Measurements from ENCODE around the gene ATP5IF1. TPM values are rescaled to one million over a fixed set of nuclear protein-coding genes. Genes with fewer than 3 reads are reported as not detected.

ATP5IF1 gene
- total RNA-seq, 1 donor, result 48.2 TPM

DNA sequence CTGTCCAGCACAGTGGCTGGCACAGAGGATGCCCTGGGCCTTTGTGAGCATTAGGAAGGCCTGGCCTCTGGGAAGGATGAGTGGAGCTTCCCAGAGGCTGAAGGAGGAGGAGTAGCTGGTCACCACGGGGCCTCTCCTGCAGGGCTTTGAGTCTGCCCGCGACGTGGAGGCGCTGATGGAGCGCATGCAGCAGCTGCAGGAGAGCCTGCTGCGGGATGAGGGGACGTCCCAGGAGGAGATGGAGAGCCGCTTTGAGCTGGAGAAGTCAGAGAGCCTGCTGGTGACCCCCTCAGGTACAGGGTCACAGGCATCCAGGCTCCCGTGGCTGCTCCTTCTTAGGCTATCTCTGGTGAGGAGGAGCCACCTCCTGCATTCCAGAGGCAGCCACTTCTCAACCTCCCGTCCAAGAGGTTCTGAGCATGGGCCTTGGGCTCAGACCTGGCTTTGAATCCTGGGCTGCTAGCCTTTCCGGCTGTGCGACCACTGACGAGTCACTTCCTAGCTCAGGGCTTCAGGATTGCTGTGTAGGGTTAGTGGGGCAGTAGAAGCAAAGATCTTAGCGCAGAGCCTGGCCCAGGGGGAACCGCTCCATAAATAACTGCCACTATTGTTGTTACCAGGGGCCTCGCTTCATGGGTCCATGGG lies 37.4 kb downstream of the ATP5IF1 start:
- H3K27me3 ChIP-seq (ENCODE audit: insufficient read depth, low read length), result no peaks in the 10 kb centered on the region
- no peak overlapping the region for H3K4me3 ChIP-seq (ENCODE audit: low read length)
- H3K9me3 ChIP-seq (ENCODE audit: low read depth, low read length), result no peaks in the 10 kb centered on the region
- H3K4me1 ChIP-seq (ENCODE audit: insufficient read depth, low read length), result no peaks in the 10 kb centered on the region

DNA sequence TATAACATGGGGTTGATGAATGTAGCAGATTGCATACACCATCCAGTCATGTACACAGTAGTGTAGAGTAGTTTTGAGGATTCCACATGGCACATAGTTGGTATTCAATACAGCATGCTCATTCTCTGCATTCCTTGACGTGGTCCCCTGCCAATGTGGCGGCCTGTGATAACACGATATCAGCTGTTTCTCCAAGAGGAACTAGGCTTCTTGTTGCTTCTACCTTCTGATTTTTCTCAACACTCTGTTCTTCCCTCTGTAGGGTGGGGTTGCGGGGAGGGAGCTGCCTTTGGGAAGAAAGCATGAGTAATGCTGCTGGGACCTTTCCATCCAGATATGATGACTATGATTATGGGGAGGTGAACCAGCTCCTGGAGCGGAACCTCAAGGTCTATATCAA lies 42.8 kb downstream of the ATP5IF1 start:
- H3K9me3 ChIP-seq (ENCODE audit: low read depth, low read length), result no peaks in the 10 kb centered on the region
- H3K4me3 ChIP-seq (ENCODE audit: low read length), result no peak overlapping the region
- peaks cover 11% of the 10 kb centered on the region for H3K4me1 ChIP-seq (ENCODE audit: insufficient read depth, low read length)

DNA sequence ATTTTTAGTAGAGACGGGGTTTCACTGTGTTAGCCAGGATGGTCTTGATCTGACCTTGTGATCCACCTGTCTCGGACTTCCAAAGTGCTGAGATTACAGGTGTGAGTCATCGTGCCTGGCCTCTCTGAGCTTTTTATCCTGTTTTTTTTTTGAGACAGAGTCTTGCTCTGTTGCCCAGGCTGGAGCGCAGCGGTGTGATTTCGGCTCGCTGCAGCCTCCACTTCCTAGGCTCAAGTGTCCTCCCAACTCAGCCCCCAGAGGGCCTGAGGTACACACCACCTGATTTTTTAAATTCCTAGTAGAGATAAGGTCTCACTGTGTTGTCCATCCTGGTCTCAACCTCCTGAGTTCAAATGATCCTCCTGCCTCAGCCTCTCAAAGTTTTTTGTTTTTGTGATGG lies 43.8 kb downstream of the ATP5IF1 start:
- H3K9me3 ChIP-seq (ENCODE audit: low read depth, low read length), result no peaks in the 10 kb centered on the region
- peaks cover 11% of the 10 kb centered on the region for H3K4me1 ChIP-seq (ENCODE audit: insufficient read depth, low read length)
- no peaks in the 10 kb centered on the region for H3K27me3 ChIP-seq (ENCODE audit: insufficient read depth, low read length)
- H3K4me3 ChIP-seq (ENCODE audit: low read length), result no peak overlapping the region

More for the DNA sequence above, 42.8 kb downstream of the ATP5IF1 start:
- H3K27me3 ChIP-seq (ENCODE audit: insufficient read depth, low read length), result no peaks in the 10 kb centered on the region

DNA sequence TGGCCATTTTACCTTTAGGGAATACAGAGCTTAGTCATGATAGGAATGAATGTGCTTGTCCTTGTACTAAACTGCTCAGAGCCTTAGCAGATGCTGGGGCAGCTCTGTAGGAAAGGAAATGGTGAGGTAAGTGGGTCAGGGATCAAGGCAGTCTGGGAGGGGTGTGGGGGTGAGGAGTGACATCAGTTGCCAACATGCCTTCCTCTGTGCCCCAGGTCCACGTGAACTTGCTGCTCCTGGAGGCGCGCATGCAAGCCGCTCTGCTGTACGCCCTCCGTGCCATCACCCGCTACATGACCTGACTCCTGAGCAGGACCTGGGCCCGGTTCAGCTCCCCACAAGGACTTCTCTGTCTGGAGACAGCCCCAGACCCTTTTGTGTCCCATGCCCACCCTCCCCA lies 44.6 kb downstream of the ATP5IF1 start:
- Histone ChIP-seq H3K27me3 (ENCODE audit: insufficient read depth, low read length) (no peaks in the 10 kb centered on the region), H3K4me3 (ENCODE audit: low read length) (no peak overlapping the region), H3K4me1 (ENCODE audit: insufficient read depth, low read length) (peaks cover 11% of the 10 kb centered on the region), H3K9me3 (ENCODE audit: low read depth, low read length) (no peaks in the 10 kb centered on the region)

DNA sequence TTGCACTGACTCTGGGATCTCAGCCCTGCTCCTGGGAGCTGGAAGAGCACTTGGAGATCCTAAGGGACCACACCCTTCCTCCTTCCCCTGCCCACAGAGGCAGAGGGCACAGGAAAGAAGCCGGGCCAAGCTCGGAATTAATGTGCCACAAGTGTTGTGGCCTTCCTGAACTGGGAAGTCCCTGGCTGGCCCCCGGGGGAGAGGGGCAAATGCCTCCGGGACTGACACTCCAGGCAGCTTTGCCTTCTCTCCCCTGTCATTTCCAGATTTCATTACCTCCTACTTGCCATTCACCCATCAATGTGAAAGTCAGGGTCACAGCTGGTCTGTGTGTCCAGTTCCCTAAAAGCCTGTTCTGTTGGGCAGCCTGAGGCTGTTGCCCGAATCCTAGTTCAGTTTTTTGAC lies 45.1 kb downstream of the ATP5IF1 start:
- Histone ChIP-seq H3K4me1 (ENCODE audit: insufficient read depth, low read length) (peaks cover 11% of the 10 kb centered on the region), H3K9me3 (ENCODE audit: low read depth, low read length) (no peaks in the 10 kb centered on the region), H3K4me3 (ENCODE audit: low read length) (no peak overlapping the region), H3K27me3 (ENCODE audit: insufficient read depth, low read length) (no peaks in the 10 kb centered on the region)

DNA sequence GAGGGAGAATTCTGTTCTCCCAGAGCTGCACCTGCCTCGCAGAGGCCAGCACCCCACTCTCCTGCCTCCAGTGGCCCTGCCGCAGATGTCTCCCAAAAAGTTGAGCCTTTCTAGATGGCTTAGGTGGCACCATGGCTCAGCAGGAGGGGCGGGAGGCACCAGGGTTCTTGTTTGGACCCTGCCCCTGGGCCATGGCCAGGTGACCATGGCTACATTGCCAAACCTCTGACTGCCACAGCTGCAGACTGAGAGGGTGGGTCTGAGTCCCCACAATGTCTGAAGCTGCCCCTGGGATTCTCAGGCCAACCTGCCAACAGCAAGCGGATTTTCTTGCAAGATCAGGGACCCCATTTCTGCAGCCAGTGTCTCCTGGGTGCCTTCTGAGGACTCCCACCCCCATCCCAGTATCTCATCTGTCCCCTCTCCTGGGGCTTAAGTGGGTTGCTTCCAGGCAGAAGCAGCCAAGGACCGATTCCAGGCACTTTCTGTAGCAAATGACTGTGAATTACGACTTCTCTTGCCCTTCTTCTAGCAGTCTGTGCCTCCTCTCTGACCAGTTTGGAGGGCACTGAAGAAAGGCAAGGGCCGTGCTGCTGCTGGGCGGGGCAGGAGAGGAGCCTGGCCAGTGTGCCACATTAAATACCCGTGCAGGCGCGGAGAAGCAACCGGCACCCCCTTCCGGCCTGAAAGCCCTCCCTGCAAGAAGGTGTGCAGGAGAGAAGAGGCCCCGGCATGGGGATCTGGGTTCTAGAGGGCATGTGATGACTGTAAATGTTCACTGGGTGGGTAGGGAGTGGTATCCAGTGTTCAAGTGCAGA lies 45.9 kb downstream of the ATP5IF1 start:
- no peak overlapping the region for H3K4me3 ChIP-seq (ENCODE audit: low read length)
- no peaks in the 10 kb centered on the region for H3K27me3 ChIP-seq (ENCODE audit: insufficient read depth, low read length)
- H3K9me3 ChIP-seq (ENCODE audit: low read depth, low read length), result no peaks in the 10 kb centered on the region
- H3K4me1 ChIP-seq (ENCODE audit: insufficient read depth, low read length), result peaks cover 11% of the 10 kb centered on the region

DNA sequence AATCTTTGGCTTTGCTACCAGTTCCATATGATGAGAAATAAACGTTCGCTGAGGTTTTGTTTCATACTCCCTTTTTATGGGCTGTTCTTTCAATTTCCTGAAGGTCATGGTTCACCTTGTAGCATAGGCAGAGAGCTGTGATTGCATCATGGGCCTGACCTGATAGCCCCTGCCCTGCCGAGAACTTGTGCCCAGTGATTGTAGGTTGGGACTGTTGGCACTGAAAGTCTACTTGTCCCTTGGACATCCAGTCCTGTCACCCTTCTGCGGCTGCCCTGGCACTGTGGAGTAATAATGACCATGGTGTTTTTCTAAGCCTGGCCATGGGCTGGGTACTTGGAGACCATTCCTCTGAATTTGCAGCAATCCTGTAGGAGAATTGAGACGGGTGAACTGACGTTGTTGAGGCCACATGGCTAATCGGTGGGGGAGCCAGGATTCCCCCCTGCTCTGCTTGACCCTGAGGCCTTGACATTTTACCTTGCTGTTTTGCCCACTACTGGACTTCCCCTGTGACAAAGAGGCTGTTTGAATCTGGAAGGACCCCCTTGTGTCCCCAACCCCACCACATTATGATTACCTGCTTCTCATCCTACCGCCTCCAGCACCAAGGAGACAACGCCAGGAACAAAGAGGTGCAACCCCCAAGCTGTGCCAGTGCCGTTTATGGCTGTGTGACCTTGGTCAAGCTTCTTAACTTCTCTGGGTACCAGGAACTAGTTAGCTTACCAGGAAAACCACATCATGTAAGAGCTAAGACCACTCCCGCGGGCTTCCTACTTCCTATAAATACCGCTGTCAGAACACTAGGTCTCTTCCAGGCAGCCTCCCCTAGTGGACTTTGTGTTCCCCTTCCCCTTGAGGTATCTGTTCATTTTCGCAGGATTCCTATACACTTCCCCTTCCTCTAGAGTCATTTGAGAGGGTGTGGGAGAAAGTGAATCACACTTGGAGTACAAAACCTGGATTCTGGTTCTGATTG lies 46.8 kb downstream of the ATP5IF1 start:
- no peaks in the 10 kb centered on the region for H3K27me3 ChIP-seq (ENCODE audit: insufficient read depth, low read length)
- H3K4me3 ChIP-seq (ENCODE audit: low read length), result no peak overlapping the region
- peaks cover 11% of the 10 kb centered on the region for H3K4me1 ChIP-seq (ENCODE audit: insufficient read depth, low read length)
- H3K9me3 ChIP-seq (ENCODE audit: low read depth, low read length), result no peaks in the 10 kb centered on the region

DNA sequence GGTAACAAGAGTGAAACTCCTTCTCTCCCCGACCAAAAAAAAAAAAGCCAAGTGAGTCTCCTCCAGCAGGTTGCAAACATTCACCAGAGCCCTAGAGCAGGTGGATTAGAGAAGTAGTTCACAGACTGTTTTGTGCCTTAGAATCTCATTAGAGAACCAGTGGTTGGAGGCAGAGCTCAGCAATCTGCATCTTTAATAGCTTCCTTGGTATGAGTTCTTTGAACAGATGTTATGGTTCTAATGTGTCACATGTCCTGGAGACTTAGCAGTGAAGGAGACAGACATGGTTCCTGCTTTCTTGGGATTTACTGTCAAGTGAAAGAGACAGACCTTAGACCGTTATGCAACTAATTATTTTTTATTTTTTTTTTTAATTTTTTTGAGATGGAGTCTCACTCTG lies 50.2 kb downstream of the ATP5IF1 start:
- Histone ChIP-seq H3K4me1 (ENCODE audit: insufficient read depth, low read length) (peaks cover 11% of the 10 kb centered on the region), H3K4me3 (ENCODE audit: low read length) (no peak overlapping the region), H3K27me3 (ENCODE audit: insufficient read depth, low read length) (no peaks in the 10 kb centered on the region), H3K9me3 (ENCODE audit: low read depth, low read length) (no peaks in the 10 kb centered on the region)

Other genes starting within 250 kb of the ATP5IF1 start
- 8.7 TPM for gene EYA3, start 147.5 kb upstream of the ATP5IF1 start, total RNA-seq
- 16.3 TPM for gene PTAFR, start 59.4 kb upstream of the ATP5IF1 start, total RNA-seq
- gene DNAJC8, start 3.1 kb upstream of the ATP5IF1 start, total RNA-seq, result 61.5 TPM
- 10.1 TPM for gene SESN2, start 23.4 kb downstream of the ATP5IF1 start, total RNA-seq
- gene MED18, start 92.9 kb downstream of the ATP5IF1 start, total RNA-seq, result 3.7 TPM
- 14.1 TPM for gene PHACTR4, start 133.6 kb downstream of the ATP5IF1 start, total RNA-seq